GM19240 (cell line): ENCODE results near the gene BRD8.
"Not testable (repeated sequence)": the region's sequence is repeated elsewhere in the genome, so short reads cannot be mapped to it uniquely, and the experiment has no call there.

Experiments
- DNase-seq: peaks from one replicate; pipeline ENCODE4 v3.0.0; 2011; ENCODE audit warnings: low spot score; ENCODE audit not compliant: insufficient read length

BRD8 gene

DNA sequence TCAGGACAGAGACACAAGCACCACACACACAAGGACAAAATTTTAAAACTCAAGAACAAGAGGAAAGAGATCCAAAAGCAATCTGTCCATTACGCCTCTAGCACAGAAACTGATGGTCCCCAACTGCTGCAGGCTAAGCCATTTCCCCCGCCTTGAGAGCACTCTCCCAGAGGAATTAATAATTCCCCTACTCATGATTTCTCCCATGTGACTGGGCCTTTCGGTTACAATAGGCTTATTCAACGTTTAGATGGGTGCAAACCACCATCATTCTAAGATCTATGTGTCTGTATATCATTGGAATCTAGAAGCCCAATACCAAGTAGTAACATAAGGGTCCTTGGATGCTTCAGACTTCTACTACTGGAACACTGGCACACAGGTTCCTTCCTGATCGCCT is 18.8 kb downstream of the BRD8 start:
- no peak for DNase-seq

DNA sequence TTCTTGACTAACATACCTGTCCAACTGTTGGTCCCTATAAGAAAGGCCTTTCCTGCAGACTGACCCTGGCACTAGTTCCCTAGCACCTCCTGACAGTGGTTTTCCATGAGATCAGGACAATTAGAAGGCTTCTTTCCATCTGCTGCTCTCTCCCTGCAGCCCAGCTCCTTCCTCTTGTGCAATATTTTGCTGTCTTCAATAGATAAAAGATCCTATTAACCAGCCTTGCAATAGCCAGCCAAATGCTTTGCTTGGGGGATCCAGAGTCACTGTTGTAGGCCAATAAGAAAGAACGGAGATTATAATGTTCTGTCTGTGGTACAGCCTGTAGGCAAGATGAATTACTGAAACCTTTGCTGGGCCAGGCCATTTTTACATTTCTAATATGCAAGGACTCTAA is 20.8 kb downstream of the BRD8 start:
- no peak for DNase-seq

DNA sequence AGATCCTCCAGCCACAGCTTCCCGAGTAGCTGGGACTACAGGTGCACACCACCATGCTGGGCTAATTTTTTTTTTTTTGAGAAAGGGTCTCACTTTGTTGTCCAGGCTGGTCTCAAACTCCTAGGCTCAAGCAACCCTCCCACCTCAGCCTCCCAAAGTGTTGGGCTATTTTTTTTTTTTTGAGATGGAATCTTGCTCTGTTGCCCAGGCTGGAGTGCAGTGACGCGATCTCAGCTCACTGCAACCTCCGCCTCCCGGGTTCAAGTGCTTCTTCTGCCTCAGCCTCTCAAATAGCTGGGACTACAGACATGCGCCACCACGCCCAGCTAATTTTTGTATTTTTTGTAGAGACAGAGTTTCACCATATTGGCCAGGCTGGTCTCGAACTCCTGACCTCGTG is 22.5 kb downstream of the BRD8 start:
- DNase-seq: not testable (repeated sequence)

DNA sequence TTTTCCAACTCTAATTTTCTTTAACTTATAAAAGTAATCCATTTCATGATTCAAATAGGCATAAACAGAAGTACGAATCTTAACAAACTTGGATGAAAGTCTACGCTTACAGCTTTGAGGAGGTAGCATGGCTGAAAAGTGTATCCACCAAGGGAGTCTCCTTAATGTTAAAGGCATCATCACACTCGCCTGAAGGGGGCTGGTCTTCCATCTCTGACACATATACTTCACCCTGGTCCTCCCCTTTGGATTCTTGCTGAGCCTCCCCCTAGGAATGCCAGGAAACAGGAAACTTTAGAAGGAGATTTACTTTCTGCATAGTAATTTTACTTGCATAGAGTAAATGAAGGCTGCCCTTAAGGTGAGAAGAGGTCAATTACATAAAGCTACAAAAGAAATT is 28.9 kb downstream of the BRD8 start:
- no peak for DNase-seq

DNA sequence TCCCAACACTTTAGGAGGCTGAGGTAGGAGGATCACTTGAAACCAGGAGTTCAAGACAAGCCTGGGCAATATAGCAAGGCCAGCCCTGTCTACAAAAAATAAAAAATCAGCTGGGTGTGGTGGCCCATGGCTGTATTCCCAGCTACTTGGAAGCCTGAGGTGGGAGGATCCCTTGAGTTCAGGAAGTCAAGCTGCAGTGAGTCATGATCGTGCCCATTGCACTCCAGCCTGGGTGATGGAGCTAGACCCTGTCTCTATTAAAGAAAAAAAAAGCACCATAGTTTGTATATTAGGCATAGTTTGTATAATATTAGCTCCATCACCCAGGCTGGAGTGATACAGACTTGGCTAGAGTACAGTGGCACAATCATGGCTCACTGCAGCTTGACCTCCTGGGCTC is 29.6 kb downstream of the BRD8 start:
- DNase-seq: no peak

DNA sequence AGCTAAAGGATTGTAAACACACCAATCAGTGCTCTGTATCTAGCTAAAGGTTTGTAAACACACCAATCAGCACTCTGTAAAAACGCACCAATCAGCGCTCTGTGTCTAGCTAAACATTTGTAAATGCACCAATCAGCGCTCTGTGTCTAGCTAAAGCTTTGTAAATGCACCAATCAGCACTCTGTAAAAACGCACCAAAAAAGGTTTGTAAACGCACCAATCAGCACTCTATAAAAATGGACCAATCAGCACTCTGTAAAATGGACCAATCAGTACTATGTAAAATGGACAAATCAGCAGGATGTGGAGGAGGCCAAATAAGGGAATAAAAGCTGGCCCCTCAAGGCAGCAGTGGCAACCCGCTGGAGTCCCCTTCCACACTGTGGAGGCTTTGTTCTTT is 34.9 kb downstream of the BRD8 start:
- not testable (repeated sequence) for DNase-seq

DNA sequence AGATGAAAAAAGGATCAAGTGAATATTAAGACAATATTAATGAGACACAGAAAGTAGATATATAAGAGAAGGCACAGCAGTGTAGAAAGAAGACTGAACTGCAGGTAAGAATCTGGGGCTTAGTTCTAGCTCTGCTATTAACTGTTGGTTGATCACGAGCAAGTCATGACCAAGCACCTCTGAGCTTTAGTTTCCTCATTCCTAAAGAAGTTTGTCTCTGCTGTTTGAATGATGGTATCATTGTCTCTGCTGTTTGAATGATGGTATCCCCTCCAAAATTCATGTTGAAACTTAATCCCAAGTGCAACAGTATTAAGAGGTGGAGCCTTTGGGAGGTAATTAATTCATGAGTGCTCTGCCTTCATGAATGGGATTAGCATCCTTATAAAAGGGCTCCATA is 36.7 kb downstream of the BRD8 start:
- DNase-seq: no peak

DNA sequence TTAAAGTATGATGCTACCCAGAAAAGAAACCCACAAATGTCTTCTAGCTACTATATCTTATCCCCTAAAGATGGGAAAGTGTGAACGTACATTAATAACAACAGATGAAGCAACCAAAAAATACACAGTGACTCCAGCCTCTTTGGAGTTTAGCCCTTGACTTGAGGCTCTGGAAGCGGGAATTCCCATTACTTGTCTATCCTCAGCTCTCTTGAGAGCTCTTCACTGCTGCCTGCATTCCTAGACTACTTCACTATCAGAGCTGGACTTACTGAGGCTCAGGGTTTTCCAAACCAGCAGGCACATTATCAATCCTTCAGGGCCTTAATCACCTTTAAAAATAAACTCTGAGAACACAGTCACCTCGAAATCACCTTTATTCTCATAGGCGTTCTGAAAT is 38.2 kb downstream of the BRD8 start:
- no peak for DNase-seq

DNA sequence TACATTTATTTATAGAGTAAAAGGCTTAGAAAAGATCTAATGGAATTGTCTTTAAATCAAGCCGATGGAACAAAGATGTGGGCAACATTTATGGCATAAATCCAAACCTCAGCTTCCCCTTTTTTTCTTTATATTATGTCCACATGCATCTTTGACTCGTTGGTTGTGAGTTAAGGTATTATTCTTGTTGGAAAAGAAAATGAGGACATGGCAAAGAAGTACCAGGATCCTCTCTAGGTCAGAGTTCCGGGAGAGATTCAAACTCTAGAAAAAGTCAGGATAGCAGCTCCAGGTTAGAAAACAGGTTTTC is 38.7 kb downstream of the BRD8 start:
- no peak for DNase-seq

DNA sequence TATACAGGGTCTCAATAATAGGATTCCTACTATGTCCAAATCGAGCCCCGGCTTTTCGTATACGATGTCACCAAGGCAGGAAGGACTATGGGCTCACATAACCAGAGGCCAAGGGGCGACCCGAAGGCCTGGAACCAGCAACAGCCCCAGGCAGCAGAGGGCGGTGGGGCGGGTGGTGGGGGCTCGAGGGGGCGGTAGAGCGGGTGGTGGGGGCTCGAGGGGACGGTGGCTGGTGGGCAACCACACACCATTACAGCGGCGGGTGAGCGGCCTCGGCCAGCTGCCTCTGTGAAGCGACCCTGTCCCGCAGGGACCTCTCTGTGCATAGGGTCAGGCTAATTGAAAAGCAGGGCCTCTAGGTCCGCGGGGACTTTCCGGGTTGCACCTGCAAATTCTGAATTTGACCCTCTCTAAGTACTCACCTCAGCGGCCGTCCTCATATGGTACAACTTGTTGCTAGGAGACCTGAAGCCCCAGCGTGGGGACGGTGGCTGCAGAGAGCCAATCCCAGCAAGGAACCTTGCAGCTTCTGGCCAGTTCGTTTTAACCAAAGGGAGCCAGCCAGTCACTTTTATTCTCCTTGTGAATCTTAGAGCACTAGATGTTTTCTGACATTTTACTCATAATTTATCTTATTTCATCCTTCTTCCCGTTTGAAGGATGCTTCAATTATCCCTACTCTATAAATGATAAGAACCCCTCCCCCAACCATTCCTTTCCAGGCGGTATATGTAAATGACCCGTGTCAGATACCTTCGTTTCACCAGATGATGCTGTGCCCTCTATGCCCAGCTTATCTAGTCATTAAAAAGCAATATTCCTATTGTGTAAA is 39.3 kb downstream of the BRD8 start, which contains the start of gene NME5:
TSS of gene NME5 (minus strand) at position 480 of the 832 bp plus-strand sequence. CDS start 648 bp downstream, outside the sequence.
- DNase-seq: peak; percentile 29

DNA sequence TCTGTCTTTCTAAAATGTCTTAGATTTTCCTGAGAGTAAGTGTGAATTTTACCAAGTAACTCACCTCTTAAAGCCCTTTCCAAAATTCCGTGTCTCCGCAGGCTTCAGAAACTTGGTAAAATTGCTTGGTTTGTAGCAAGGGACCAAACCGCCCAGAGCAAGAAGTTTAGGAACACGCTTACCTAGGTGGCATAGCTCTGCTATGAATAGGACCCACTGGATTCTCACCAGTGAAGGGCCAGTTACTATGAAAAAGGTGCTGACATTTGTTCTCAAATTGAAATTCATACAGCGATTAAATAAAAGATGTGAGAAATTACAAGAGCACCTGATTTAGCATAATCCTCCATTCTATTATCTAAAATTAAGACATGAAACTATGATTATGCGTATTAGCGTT is 45.9 kb downstream of the BRD8 start:
- no peak for DNase-seq

DNA sequence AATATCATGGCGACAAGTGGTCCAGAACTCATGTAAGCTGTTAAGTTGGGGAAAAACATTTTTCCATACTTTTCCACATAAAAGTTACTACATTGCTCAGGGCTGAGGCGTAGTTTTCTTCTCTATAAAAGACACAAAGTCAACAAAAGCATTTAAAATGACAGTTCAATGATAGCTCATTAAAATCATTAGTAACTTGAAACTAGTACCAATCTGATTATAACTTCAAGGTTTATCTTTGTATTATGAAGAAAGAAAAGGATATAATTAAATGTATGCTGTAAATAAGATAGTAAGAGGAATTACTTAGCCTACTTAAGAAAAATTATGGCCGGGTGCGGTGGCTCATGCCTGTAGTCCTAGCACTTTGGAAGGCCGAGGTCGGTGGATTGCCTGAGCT is 49.1 kb downstream of the BRD8 start:
- no peak for DNase-seq

DNA sequence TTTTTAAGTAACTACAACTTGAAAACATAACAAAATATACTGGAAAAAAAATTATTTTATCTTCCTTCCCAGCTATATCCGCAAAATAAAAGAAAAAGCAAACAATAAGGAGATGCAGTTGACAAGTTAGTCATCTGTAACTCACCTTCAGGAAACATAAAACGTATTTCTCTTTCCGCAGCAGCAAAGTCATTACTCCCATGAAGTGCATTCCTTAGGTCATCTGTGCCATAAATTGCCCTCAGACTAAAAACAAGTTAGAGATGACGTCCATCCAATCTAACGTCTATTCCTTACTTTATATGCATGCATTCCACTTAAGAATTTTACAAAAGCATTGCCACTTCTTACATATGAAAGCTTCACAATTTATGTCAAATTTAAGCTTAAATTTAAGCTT is 50.1 kb downstream of the BRD8 start:
- DNase-seq: no peak

DNA sequence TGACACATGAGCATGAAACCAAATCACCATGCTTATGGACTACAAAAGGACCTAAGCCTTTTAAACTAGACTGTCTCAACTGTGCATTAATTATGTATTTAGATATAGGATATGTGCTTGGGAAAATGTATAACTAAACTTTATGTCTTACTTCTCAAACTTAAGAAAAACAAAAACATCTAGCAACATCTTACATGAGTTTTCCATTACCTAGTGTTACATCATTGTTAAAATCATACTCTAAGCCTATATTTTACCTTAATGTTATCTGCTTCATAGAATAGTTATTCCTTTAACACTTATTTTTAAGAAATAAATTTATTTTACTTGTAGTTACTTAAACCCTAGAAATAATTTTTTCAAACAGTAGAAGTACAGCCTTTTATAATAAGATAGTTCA is 63.2 kb downstream of the BRD8 start:
- no peak for DNase-seq

DNA sequence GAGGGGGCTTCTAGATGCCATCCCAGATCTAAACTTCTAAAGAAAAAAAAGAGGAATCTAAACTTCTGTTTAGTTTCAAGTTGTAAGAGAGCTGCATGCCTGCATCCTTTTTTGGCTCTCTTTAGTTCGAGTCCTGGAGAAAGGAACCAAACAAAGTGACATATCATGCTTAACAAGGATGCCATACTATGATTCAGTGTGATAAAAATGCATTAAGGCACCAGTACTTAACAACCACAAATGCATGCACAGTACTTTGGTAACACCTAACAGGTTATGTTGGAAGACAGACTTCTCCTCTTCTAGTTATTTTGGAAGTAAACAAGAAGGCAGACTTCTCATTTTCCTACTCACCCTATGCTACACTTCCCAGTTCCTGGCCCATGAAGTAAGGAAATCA is 66.5 kb downstream of the BRD8 start:
- no peak for DNase-seq

DNA sequence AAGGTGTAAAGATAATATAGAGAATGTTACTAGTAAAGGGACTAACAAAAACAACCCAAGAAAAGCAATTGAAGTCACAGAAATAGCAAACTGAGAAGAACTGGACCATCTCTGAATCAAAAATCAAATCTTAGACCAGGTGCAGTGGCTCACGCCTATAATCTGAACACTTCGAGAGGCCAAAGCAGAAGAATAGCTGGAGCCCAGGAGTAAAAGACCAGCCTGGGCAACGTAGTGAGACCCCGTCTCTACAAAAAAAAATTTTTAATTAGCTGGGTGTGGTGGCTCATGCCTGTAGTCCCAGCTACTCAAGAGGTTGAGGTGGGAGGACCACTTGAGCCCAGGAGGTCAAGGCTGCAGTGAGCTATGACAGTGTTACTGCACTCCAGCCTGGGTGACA is 67.2 kb downstream of the BRD8 start:
- no peak for DNase-seq

DNA sequence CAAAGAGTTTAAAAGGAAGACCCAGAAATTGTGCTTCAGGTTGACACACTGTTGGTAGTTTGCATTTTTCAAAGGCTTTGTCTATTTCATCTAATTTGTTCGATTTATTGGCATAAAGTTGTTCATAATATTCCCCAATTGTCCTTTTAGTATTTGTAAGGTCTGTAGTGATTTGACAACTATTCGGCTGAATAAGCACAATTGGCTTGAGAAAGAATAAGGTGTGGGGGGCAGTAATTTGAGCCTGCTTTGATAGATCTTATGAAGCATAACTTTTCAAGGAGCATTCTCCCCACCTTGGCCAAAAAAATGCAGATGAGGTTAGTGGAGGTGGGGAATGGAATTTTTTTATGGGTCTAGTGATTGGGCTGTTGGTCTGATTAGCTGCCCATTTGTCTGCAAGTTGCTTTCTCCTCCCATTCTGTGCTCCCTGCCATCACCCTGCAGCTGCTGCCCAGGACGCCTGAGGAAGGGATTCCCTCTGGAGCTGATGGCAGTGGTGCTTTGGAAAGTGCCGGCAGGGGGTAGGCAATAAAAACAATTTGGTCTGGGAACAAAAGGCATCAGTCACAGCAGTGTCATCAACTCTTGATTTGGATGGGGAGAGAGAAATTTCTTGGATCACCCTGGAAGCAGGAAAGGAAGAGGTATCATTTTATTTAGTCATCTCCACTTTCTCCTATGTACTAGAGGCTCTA is 68.0 kb downstream of the BRD8 start:
- no peak for DNase-seq

DNA sequence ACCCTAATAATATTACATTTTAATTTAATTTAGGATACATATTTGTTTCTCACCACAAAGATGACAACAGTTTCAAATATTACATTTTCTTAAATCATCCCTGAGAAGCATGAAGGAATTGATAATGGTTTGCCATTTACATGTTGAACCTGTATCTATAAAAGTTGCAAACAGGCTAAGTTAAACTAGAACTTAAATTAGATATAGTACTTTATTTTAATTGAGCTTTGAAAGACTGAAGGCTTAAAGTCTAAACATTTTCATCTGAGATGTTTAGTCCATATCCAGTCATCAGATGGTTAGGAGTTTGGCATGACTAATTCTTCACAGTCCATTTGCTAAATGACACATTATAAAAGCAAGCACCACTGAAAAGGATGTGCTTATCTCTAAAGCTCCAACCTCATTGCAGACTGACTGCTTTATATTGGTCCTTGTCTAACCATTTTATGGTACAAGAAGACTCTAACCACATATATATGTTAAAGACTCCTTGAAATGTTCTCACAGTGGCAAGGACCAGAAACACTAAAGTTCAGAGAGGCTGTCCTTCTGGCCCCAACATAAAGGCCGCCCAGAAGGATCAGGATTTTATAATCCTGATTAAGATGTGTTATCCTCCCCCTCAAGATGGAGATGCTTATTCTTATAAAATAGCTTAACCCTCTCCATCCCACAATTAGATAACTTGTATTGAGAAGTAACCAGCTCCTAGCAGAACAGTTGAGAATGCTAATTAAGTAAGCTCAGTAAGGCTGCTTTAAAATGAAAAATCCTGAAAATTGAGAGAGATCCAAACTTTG is 68.8 kb downstream of the BRD8 start:
- no peak for DNase-seq

DNA sequence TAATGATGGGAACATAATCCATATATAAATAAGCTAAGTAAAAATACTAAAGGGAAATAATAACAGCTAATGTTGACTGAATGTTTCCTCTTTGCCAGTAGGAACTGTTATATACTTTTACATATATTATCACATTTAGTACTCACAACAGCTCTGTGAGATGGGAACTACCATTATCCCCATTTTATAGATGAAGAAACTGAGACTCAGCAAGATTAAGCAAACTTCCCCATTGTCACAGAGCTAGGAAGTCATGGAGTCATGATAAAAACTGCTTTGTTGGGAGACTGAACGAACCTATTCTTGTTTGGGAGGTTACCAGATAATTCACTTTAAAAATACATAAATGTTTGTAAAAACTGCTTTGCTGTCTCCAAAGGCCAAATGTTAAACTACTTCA is 71.2 kb downstream of the BRD8 start:
- no peak for DNase-seq

DNA sequence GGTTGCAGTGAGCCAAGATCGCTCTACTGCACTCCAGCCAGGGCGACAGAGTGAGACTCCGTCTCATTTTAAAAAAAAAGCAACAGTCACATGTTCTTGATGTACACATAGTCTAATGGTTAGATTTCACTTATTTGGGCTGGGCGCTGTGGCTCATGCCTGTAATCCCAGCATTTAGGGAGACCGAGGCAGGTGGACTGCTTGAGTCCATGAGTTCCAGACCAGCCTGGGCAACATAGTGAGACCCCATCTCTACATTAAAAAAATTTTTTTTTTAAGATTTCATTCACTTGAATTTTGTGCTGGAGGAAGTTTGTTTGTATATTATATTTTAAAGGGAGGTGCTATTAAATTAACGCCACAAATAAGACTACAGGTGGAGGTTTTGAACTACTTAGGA is 72.7 kb downstream of the BRD8 start:
- no peak for DNase-seq

DNA sequence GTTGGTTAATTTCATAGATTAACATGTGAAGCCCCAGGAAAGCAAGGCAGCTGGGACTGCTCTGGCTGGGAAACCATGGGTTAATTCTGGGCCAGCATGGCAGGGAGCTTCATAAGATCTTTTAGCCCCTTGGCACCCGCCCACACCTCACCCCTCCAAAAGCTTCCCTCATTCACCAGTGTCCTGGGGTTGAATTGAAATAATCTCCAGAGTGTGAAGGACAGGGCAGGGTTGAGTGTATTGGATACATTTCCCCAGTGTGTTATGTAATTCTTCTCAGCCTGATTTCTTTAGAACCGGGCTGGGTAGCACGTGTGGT is 75.2 kb downstream of the BRD8 start:
- no peak for DNase-seq
